GM18867 (cell line): ENCODE data around the gene AFF1.

Source experiments
- ATAC-seq: cut with Tn5 transposase; IDR thresholded peaks from one replicate; pipeline ENCODE4 v1.9.1; 2021; ENCODE audit warnings: mild to moderate bottlenecking, moderate library complexity; ENCODE audit not compliant: unreplicated experiment

AFF1 gene

GRCh38 chr4:87108142-87108546 is 173.3 kb downstream of the AFF1 start:
- no peak for ATAC-seq

- ATAC-seq = no peak
Observed at GRCh38 chr4:87109121-87109520, 174.3 kb downstream of the AFF1 start.

GRCh38 chr4:87109945-87110344 is 175.1 kb downstream of the AFF1 start:
- ATAC-seq = no peak

- no peak for ATAC-seq
Observed at GRCh38 chr4:87112063-87112462, 177.3 kb downstream of the AFF1 start.

- no peak for ATAC-seq
Observed at GRCh38 chr4:87114245-87115062, 179.6 kb downstream of the AFF1 start.

GRCh38 chr4:87116231-87116630 is 181.4 kb downstream of the AFF1 start:
- ATAC-seq = no peak

GRCh38 chr4:87117051-87117731 is 182.4 kb downstream of the AFF1 start:
- ATAC-seq = no peak

GRCh38 chr4:87117732-87118075 is 182.9 kb downstream of the AFF1 start:
- ATAC-seq = no peak

- ATAC-seq = no peak
Observed at GRCh38 chr4:87118421-87118820, 183.6 kb downstream of the AFF1 start.

GRCh38 chr4:87118826-87119225 is 184.0 kb downstream of the AFF1 start:
- no peak for ATAC-seq

- no peak for ATAC-seq
Observed at GRCh38 chr4:87120010-87120409, 185.2 kb downstream of the AFF1 start.

- ATAC-seq = no peak
Observed at GRCh38 chr4:87120411-87121162, 185.8 kb downstream of the AFF1 start.

- no peak for ATAC-seq
Observed at GRCh38 chr4:87121341-87122065, 186.7 kb downstream of the AFF1 start.

GRCh38 chr4:87122252-87122651 is 187.4 kb downstream of the AFF1 start:
- no peak for ATAC-seq

- ATAC-seq = no peak
Observed at GRCh38 chr4:87126056-87126455, 191.2 kb downstream of the AFF1 start.

GRCh38 chr4:87128006-87128705 is 193.3 kb downstream of the AFF1 start:
- ATAC-seq = no peak

- no peak for ATAC-seq
Observed at GRCh38 chr4:87129681-87130080, 194.9 kb downstream of the AFF1 start.

- ATAC-seq = no peak
Observed at GRCh38 chr4:87130985-87131703, 196.3 kb downstream of the AFF1 start.

GRCh38 chr4:87132035-87132434 is 197.2 kb downstream of the AFF1 start:
- no peak for ATAC-seq

GRCh38 chr4:87133183-87133582 is 198.4 kb downstream of the AFF1 start:
- ATAC-seq = no peak
